A673 (cell line): Measurements from ENCODE around the gene PHF19. TPM values are rescaled to one million over a fixed set of nuclear protein-coding genes. Genes with fewer than 3 reads are reported as not detected.
A peak's percentile ranks its signal among the peaks of the same experiment; 100 is the strongest.

Source experiments
- BruUV-seq: library from RNA; stranded (reverse); fragments of 400-500 nt; replicated peaks from 2 replicates; lab custom pipeline; 2021; lab: Mats Ljungman, UMichigan
- CTCF ChIA-PET: fragments of 300-600 bp; sonication (Branson Sonifier 250); formaldehyde crosslinking; loops from one replicate; lab custom pipeline; 2022; ENCODE audit warnings: antibody characterized with exemption; lab: Charles Lee
- POLR2A ChIA-PET: fragments of 300-600 bp; sonication (Branson Sonifier 250); formaldehyde crosslinking; loops from one replicate; lab custom pipeline; 2022; ENCODE audit warnings: antibody characterized with exemption; ENCODE audit not compliant: low non-redundant PET; lab: Charles Lee
- DNase-seq: peaks from one replicate; pipeline ENCODE4 v3.0.0-alpha.2; 2015; ENCODE audit warnings: low spot score
- H3K27ac ChIP-seq: fragments of 200-600 bp; sonication (generic); 2 replicates; pipeline ENCODE4 v1.5.1; 2016; ENCODE audit warnings: mixed run types, low read depth, mild to moderate bottlenecking, mixed read lengths, antibody characterized with exemption, low read length; ENCODE audit not compliant: poor library complexity, severe bottlenecking
- H3K27me3 ChIP-seq: fragments of 200-600 bp; sonication (generic); replicated peaks from 2 replicates; pipeline ENCODE4 v1.6.1; 2017; ENCODE audit warnings: mixed run types, low read depth, mild to moderate bottlenecking, mixed read lengths, antibody characterized with exemption, low read length; ENCODE audit not compliant: insufficient read depth, poor library complexity
- H3K36me3 ChIP-seq: fragments of 200-600 bp; sonication (generic); 2 replicates; pipeline ENCODE4 v1.6.1; 2016; ENCODE audit warnings: mixed run types, mild to moderate bottlenecking, mixed read lengths, antibody characterized with exemption, low read length; ENCODE audit not compliant: insufficient read depth, poor library complexity, severe bottlenecking
- H3K4me1 ChIP-seq: fragments of 200-600 bp; sonication (generic); 2 replicates; pipeline ENCODE4 v1.6.1; 2017; ENCODE audit warnings: mixed run types, mild to moderate bottlenecking, mixed read lengths, antibody characterized with exemption, low read length; ENCODE audit not compliant: insufficient read depth, poor library complexity, severe bottlenecking
- H3K4me3 ChIP-seq: fragments of 200-600 bp; sonication (generic); 2 replicates; pipeline ENCODE4 v1.5.1; 2016; ENCODE audit warnings: low read depth, mixed run types, mild to moderate bottlenecking, mixed read lengths, low read length; ENCODE audit not compliant: poor library complexity, severe bottlenecking
- H3K9me3 ChIP-seq: fragments of 200-600 bp; sonication (generic); 2 replicates; pipeline ENCODE4 v1.6.1; 2016; ENCODE audit warnings: mixed run types, low read depth, mild to moderate bottlenecking, mixed read lengths, antibody characterized with exemption, low read length; ENCODE audit not compliant: poor library complexity, severe bottlenecking
- CTCF ChIP-seq: fragments of 300-800, 200-600 bp; sonication (generic); conservative IDR thresholded peaks from 2 replicates; pipeline ENCODE4 v1.5.1; 2017; ENCODE audit warnings: low read depth, mild to moderate bottlenecking, antibody characterized with exemption, low read length, moderate library complexity, mixed read lengths
- EZH2 ChIP-seq: fragments of 200-600 bp; sonication (generic); IDR thresholded peaks from 2 replicates; pipeline ENCODE4 v1.6.1; 2017; ENCODE audit warnings: borderline replicate concordance, low read depth, mild to moderate bottlenecking, mixed read lengths, antibody characterized with exemption, low read length; ENCODE audit not compliant: poor library complexity, severe bottlenecking
- intact Hi-C: fragments of 100-400 bp; cut with micrococcal nuclease; formaldehyde crosslinking; loops from one replicate; pipeline ENCODE4 v1.10.0; 2022; ENCODE audit not compliant: unreplicated experiment
- total RNA-seq: library from RNA; stranded (reverse); gene quantifications from 2 replicates; pipeline ENCODE4 v1.2.3, GENCODE V29; 2021

The PHF19 gene
- total RNA-seq, 1 experiment from 2014 or later = 75.7 TPM

- TF ChIP-seq EZH2 = no peak
- TF ChIP-seq CTCF = no peak
Observed at GRCh38 chr9:120870206-120870605, 6.8 kb downstream of the PHF19 start.

DNA sequence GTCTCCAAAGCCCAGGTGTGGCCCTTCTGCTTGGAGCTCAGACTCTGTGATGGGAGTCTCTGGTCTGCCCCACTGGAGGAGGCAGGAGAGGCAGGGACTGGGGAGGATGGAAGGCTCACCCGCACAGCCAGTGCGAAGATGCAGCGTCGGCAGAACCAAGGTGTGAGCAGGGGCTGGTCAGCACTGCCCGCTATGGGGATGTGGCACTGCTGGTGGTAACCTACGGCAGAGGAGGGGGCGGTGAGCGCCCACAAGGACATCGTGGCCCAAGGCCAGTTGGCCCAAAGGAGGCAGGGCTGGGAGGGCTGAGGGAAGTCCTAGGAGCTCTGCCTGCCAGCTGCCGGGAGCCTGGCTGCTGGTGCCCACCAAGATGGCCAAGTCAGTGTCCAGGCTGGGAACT, 7.3 kb downstream of the PHF19 start:
- Histone ChIP-seq H3K36me3 (peaks cover 27% of the 10 kb centered on the region), H3K9me3 (no peaks in the 10 kb centered on the region), H3K4me3 (no peak overlapping the region), H3K27ac (no peak overlapping the region), H3K4me1 (peaks cover 12% of the 10 kb centered on the region), H3K27me3 (no peaks in the 10 kb centered on the region)
- ChIA-PET CTCF (interaction anchor here (0.6 kb wide), 1 partner anchor 87 kb away, joined by 4 read pairs; no protein-coding TSS in a partner anchor), POLR2A (no interaction called here)
- DNase-seq = no peak
- BruUV-seq = no TSS peak
- intact Hi-C loops = loop anchor here (2.0 kb wide), 1 partner anchor 77 kb away; the partner anchor contains the start of gene FBXW2
- no peak for TF ChIP-seq CTCF
- no peak for TF ChIP-seq EZH2

More at GRCh38 chr9:120870206-120870605, 6.8 kb downstream of the PHF19 start:
- ChIA-PET CTCF (interaction anchor here (0.6 kb wide), 1 partner anchor 86 kb away, joined by 4 read pairs; no protein-coding TSS in a partner anchor), POLR2A (no interaction called here)
- no peak overlapping the region for H3K27ac ChIP-seq
- intact Hi-C loops = no loop called here
- no TSS peak for BruUV-seq
- peaks cover 25% of the 10 kb centered on the region for H3K36me3 ChIP-seq
- H3K4me1 ChIP-seq = peaks cover 12% of the 10 kb centered on the region
- no peaks in the 10 kb centered on the region for H3K9me3 ChIP-seq
- no peak overlapping the region for H3K4me3 ChIP-seq
- no peak for DNase-seq
- no peaks in the 10 kb centered on the region for H3K27me3 ChIP-seq

DNA sequence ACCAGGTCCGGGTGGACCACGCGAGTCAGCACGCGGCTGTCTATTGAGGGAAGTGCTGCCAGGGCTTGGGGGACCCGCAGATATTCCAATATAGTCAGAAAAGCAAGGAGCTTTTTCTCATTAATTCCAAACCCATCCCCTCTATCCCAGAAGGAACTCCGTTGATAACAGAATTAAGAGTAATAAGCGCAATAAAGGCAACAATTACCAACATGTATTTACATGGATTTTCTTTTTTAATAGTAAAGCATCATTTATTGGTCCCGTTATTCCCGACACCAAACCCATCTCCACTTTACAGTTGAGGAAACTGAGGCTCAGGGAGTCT, 7.7 kb downstream of the PHF19 start:
- ChIA-PET CTCF (no interaction called here), POLR2A (no interaction called here)
- Histone ChIP-seq H3K36me3 (peaks cover 25% of the 10 kb centered on the region), H3K9me3 (no peaks in the 10 kb centered on the region), H3K4me3 (peak overlapping the region; percentile 55), H3K4me1 (peaks cover 12% of the 10 kb centered on the region), H3K27me3 (no peaks in the 10 kb centered on the region), H3K27ac (peak overlapping the region; percentile 77)
- intact Hi-C loops = loop anchor here (2.0 kb wide), 1 partner anchor 77 kb away; the partner anchor contains the start of gene FBXW2
- DNase-seq = no peak
- TF ChIP-seq CTCF (no peak), EZH2 (no peak)
- BruUV-seq = no TSS peak
